Measurements from ENCODE around the gene INPP5J. TPM values are rescaled to one million over a fixed set of nuclear protein-coding genes. Genes with fewer than 3 reads are reported as not detected.
A peak's percentile ranks its signal among the peaks of the same experiment; 100 is the strongest.

INPP5J gene
- total RNA-seq, 4 donors from 2014 or later = 0.20 to 1.0 (median 0.67) TPM

- Histone ChIP-seq H3K4me3 (peak overlapping the region; percentile 62 to 80 (median 69)), H3K9me3 (no peaks in the 10 kb centered on the region), H3K27ac (peak overlapping the region; percentile 89 to 99 (median 98)), H3K4me1 (peaks cover 0 to 62% (median 52%) of the 10 kb centered on the region in 4 donors), H3K36me3 (peaks cover 0 to 2% (median 0%) of the 10 kb centered on the region in 3 donors), H3K27me3 (no peaks in the 10 kb centered on the region)
- WGBS, 2 donors = 49 to 59% methylated on average over 10 to 11 of the region's 11 CpGs
- DNase-seq (ENCODE audit: low spot score in 2 of 2) = peak in 1 of 2 donors; percentile 61
- TF ChIP-seq CTCF (IDR thresholded peaks at IDR 0.05) (peak; percentile 61 to 83 (median 77)), EP300 (IDR thresholded peaks at IDR 0.05) (peak in 1 of 2 donors; percentile 49), POLR2A (IDR thresholded peaks at IDR 0.05) (no peak)
These were observed 40.0 kb upstream of the INPP5J start for GRCh38 chr22:31082606-31083376.

DNA sequence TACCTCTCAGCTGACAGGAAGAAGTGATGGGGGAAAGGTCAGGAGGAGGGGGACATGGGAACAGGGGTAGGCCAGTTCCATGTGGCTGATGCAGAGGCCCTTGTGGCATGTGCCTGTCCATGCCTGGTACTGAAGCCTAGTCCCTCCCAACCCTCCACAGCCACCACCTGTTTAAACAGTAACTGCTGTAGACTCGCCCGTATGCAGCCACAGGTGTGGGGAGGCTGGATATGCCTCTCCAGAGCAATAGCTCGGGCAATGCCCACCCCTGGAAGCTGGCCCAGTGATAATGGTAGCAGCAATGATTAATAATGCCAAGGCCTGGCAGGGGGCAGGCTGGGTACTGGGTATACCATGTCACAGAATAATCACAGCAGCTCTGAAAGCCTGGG is 39.4 kb upstream of the INPP5J start:
- TF ChIP-seq CTCF (IDR thresholded peaks at IDR 0.05) = no peak
- TF ChIP-seq EP300 (IDR thresholded peaks at IDR 0.05) = no peak
- no peak for TF ChIP-seq POLR2A (IDR thresholded peaks at IDR 0.05)
- no peaks in the 10 kb centered on the region for H3K9me3 ChIP-seq
- H3K27me3 ChIP-seq = no peaks in the 10 kb centered on the region
- no peak for DNase-seq (ENCODE audit: low spot score in 2 of 2)
- peaks cover 0 to 67% (median 55%) of the 10 kb centered on the region in 4 donors for H3K4me1 ChIP-seq
- 34 to 43% methylated on average over 3 of the region's 3 CpGs for WGBS, 2 donors
- H3K4me3 ChIP-seq = peak overlapping the region; percentile 66 to 80 (median 69)
- H3K36me3 ChIP-seq = peaks cover 0 to 8% (median 0%) of the 10 kb centered on the region in 3 donors
- H3K27ac ChIP-seq = peak overlapping the region; percentile 89 to 99 (median 98)

DNA sequence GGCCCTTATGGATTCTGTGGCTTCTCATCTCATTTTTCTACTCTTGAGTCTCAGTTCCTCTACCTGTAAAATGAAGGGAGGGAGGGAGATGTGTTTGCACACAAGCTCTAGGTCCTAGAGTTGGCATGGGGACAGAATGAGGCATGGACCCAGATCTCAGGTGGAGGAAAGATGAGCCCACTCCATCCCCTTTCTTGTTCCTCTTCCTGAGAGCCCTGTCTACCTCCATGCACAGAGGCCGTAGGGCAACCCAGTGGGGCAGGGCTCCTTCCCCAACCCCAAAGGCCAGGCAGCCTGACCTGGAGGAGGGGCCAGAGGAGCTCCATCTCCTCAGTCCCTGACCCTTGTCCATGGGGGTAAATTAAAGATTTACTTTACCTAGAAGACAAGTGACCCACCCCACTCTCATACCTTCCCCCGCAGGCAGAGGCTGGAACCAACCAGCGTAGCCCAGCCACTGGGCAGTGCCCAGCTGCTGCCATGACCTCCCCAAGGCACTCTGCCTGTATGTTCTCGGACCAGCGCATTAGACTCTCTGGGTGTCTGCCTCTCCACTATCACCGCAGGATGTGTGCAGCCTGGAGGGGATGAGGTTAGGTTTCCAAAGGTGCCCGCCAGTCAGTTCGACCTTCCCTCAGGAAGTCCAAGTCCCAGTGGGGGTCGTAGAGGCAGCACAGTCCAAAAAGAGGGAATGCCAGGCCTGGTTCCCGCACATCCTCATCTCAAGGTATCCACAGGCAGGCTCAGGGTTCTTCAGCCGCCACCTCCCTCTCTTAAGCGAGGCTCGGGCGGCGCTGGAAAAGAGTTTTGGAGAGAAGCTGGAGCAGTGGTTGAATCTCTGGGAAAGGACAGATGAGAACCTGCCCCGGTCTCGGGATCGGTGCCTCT is 38.6 kb upstream of the INPP5J start:
- Histone ChIP-seq H3K4me3 (peak overlapping the region; percentile 61 to 80 (median 66)), H3K36me3 (peaks cover 0 to 16% (median 0%) of the 10 kb centered on the region in 3 donors), H3K27ac (peak overlapping the region; percentile 89 to 99 (median 98)), H3K9me3 (no peaks in the 10 kb centered on the region), H3K4me1 (peaks cover 0 to 75% (median 61%) of the 10 kb centered on the region in 4 donors), H3K27me3 (no peaks in the 10 kb centered on the region)
- WGBS, 2 donors = 11 to 12% methylated on average over 17 to 18 of the region's 18 CpGs
- TF ChIP-seq POLR2A (IDR thresholded peaks at IDR 0.05) (no peak), CTCF (IDR thresholded peaks at IDR 0.05) (no peak), EP300 (IDR thresholded peaks at IDR 0.05) (no peak)
- no peak for DNase-seq (ENCODE audit: low spot score in 2 of 2)

- TF ChIP-seq POLR2A (IDR thresholded peaks at IDR 0.05) (peak; percentile 64 to 91), CTCF (IDR thresholded peaks at IDR 0.05) (peak; percentile 88 to 97 (median 94)), EP300 (IDR thresholded peaks at IDR 0.05) (peak in 1 of 2 donors; percentile 87)
- Histone ChIP-seq H3K4me1 (peaks cover 0 to 83% (median 66%) of the 10 kb centered on the region in 4 donors), H3K9me3 (no peaks in the 10 kb centered on the region), H3K36me3 (peaks cover 0 to 24% (median 0%) of the 10 kb centered on the region in 3 donors), H3K4me3 (peak overlapping the region; percentile 45 to 66 (median 64)), H3K27ac (peak overlapping the region; percentile 89 to 99 (median 98)), H3K27me3 (no peaks in the 10 kb centered on the region)
- WGBS, 2 donors = 0 to 3% methylated on average over 20 to 60 of the region's 69 CpGs
- peak; percentile 84 for DNase-seq (ENCODE audit: low spot score in 2 of 2)
These were observed 37.8 kb upstream of the INPP5J start for GRCh38 chr22:31084811-31085492.

Data from tibial nerve (tissue), 4 donors.